ENCODE data around the gene IFI6.

DNA sequence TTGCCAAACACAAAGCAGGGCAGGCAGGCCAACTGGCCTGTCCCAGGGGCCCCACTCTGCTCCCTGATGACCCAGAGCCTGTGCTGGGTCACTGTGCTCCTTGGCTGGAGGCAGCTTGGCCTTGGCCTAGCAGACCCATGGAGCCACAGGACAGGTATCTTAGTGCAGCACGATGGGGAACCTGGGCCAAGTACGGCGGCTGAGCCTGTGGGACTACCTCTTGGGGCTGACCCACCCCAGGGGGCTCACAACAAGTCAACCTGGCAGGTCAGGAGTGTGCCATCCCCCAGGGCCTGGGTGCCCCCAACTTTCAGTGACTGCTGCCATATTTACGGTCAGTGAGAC, 26.9 kb downstream of the IFI6 start:
- TF ChIP-seq POLR2A (IDR thresholded peaks at IDR 0.05) (no peak), CTCF (IDR thresholded peaks at IDR 0.05 in 8 of 11, conservative IDR thresholded peaks at IDR 0.05 in 3 of 11) (no peak)

Data from spleen (tissue), 7 donors.